K562 (cell line): ENCODE results near the gene NR1D2. TPM values are rescaled to one million over a fixed set of nuclear protein-coding genes. Genes with fewer than 3 reads are reported as not detected.

Source experiments
- polyA plus RNA-seq, 8 experiments: library from polyadenylated mRNA; depleted of rRNA in 4 of 8; stranded (reverse) in 5 of 8; unstranded in 3 of 8; fragments of >200 nt; fragmentation: Nextera tagmentation in 2 of 8; fragmentation: Illumina TruSeq in 1 of 8; extraction: Ambion mirVana in 2 of 8; extraction: Trizol in 1 of 8; gene quantifications; 2 replicates each; pipeline versions ENCODE4 v1.2.1 to v1.2.3, GENCODE V29; 2011 to 2014; ENCODE audit warnings: inconsistent platforms in 1 of 8, missing spikeins in 1 of 8
- total RNA-seq, 7 experiments: library from RNA; depleted of rRNA in 6 of 7; stranded (reverse); fragments of >200 nt in 6 of 7; fragmentation: Illumina TruSeq in 2 of 7; extraction: Trizol in 2 of 7; gene quantifications; 2 replicates each; pipeline versions ENCODE4 v1.2.1 to v1.2.3, GENCODE V29; 2011 to 2021; ENCODE audit warnings: low replicate concordance in 1 of 7
- TF ChIP-seq, protein P1 (sequence below), 3 experiments: fragments of 200-800 bp in 1 of 3; fragments of 250-450 bp in 1 of 3; fragments of 450-650 bp in 1 of 3; sonication (Bioruptor Pico) in 1 of 3; sonication (Bioruptor generic) in 1 of 3; formaldehyde crosslinking in 1 of 3; IDR thresholded peaks; 2 replicates each; pipeline versions ENCODE4 v1.6.1 to v1.8.0; 2016 to 2022; ENCODE audit warnings: mild to moderate bottlenecking in 2 of 3, missing genetic modification characterization in 2 of 3, missing compliant biosample characterization in 1 of 3, moderate library complexity in 1 of 3
- TF ChIP-seq, protein P2 (sequence below): fragments of 450-650 bp; IDR thresholded peaks from 2 replicates; pipeline ENCODE4 v1.6.1; 2016; ENCODE audit warnings: low read depth, mild to moderate bottlenecking, moderate library complexity
- TF ChIP-seq, protein P3 (sequence below): fragments of 250-450 bp; sonication (Bioruptor Pico); IDR thresholded peaks from 2 replicates; pipeline ENCODE4 v1.5.0; 2021
- TF ChIP-seq, protein P4 (sequence below): sonication (generic); formaldehyde crosslinking; IDR thresholded peaks from 2 replicates; pipeline ENCODE4 v1.8.1; 2022; ENCODE audit warnings: missing genetic modification reagents

NR1D2 gene
- total and polyA plus RNA-seq, 9 of the 15 experiments (the other 6 are each of a cell fraction or from before 2014, with no cell fraction given), result 1.2 to 5.5 (median 2.9) TPM

DNA sequence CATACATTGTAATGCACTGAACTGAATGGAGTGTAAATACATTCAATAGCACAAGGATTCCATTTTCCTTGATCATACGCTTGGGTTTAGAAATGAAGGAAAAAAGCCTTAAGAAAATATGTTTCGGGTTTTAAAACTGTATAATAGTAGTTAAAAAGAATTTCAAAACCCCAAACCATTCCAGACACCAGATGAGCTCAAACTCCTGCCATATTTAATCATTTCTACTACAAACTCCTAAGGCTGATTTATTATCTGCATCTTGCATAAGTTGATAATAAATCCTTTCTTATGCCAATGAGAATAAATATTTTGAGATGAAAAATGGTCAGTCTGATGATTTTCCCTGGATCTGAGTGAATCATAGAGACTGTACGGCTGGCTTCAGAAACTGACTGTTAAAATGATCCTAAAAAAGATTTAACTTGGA is 51.0 kb downstream of the NR1D2 start (continued):
- TF ChIP-seq, protein P1, sequence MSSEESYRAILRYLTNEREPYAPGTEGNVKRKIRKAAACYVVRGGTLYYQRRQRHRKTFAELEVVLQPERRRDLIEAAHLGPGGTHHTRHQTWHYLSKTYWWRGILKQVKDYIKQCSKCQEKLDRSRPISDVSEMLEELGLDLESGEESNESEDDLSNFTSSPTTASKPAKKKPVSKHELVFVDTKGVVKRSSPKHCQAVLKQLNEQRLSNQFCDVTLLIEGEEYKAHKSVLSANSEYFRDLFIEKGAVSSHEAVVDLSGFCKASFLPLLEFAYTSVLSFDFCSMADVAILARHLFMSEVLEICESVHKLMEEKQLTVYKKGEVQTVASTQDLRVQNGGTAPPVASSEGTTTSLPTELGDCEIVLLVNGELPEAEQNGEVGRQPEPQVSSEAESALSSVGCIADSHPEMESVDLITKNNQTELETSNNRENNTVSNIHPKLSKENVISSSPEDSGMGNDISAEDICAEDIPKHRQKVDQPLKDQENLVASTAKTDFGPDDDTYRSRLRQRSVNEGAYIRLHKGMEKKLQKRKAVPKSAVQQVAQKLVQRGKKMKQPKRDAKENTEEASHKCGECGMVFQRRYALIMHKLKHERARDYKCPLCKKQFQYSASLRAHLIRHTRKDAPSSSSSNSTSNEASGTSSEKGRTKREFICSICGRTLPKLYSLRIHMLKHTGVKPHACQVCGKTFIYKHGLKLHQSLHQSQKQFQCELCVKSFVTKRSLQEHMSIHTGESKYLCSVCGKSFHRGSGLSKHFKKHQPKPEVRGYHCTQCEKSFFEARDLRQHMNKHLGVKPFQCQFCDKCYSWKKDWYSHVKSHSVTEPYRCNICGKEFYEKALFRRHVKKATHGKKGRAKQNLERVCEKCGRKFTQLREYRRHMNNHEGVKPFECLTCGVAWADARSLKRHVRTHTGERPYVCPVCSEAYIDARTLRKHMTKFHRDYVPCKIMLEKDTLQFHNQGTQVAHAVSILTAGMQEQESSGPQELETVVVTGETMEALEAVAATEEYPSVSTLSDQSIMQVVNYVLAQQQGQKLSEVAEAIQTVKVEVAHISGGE (CRISPR knock-in tag; IDR thresholded peaks at IDR 0.05), result no peak
- TF ChIP-seq, protein P2, sequence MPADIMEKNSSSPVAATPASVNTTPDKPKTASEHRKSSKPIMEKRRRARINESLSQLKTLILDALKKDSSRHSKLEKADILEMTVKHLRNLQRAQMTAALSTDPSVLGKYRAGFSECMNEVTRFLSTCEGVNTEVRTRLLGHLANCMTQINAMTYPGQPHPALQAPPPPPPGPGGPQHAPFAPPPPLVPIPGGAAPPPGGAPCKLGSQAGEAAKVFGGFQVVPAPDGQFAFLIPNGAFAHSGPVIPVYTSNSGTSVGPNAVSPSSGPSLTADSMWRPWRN, result no peak
- TF ChIP-seq, protein P3, sequence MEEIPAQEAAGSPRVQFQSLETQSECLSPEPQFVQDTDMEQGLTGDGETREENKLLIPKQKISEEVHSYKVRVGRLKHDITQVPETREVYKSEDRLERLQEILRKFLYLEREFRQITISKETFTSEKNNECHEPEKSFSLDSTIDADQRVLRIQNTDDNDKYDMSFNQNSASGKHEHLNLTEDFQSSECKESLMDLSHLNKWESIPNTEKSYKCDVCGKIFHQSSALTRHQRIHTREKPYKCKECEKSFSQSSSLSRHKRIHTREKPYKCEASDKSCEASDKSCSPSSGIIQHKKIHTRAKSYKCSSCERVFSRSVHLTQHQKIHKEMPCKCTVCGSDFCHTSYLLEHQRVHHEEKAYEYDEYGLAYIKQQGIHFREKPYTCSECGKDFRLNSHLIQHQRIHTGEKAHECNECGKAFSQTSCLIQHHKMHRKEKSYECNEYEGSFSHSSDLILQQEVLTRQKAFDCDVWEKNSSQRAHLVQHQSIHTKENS (CRISPR knock-in tag), result no peak
- TF ChIP-seq, protein P4, sequence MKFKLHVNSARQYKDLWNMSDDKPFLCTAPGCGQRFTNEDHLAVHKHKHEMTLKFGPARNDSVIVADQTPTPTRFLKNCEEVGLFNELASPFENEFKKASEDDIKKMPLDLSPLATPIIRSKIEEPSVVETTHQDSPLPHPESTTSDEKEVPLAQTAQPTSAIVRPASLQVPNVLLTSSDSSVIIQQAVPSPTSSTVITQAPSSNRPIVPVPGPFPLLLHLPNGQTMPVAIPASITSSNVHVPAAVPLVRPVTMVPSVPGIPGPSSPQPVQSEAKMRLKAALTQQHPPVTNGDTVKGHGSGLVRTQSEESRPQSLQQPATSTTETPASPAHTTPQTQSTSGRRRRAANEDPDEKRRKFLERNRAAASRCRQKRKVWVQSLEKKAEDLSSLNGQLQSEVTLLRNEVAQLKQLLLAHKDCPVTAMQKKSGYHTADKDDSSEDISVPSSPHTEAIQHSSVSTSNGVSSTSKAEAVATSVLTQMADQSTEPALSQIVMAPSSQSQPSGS, result no peak
